Osteocyte (in vitro differentiated cells): ENCODE measurements around the gene VPS8. TPM values are rescaled to one million over a fixed set of nuclear protein-coding genes. Genes with fewer than 3 reads are reported as not detected.

Experiments used
- DNase-seq: peaks from one replicate; pipeline ENCODE4 v3.0.0; 2021; ENCODE audit warnings: mixed read lengths; ENCODE audit not compliant: unreplicated experiment; ENCODE audit errors: extremely low spot score
- H3K27ac Mint-ChIP-seq: one replicate; pipeline ENCODE4 v1.8.0; 2021; ENCODE audit warnings: mild to moderate bottlenecking, mixed read lengths; ENCODE audit not compliant: unreplicated experiment
- H3K27me3 Mint-ChIP-seq: one replicate; pipeline ENCODE4 v1.8.0; 2021; ENCODE audit warnings: mixed read lengths; ENCODE audit not compliant: unreplicated experiment
- H3K36me3 Mint-ChIP-seq: one replicate; pipeline ENCODE4 v1.8.0; 2021; ENCODE audit warnings: mixed read lengths; ENCODE audit not compliant: unreplicated experiment
- H3K4me1 Mint-ChIP-seq: one replicate; pipeline ENCODE4 v1.8.0; 2021; ENCODE audit warnings: mixed read lengths; ENCODE audit not compliant: unreplicated experiment
- H3K4me3 Mint-ChIP-seq: one replicate; pipeline ENCODE4 v1.8.0; 2021; ENCODE audit warnings: mild to moderate bottlenecking, moderate library complexity, mixed read lengths; ENCODE audit not compliant: unreplicated experiment
- H3K9me3 Mint-ChIP-seq: one replicate; pipeline ENCODE4 v1.8.0; 2021; ENCODE audit warnings: mixed read lengths; ENCODE audit not compliant: unreplicated experiment
- total RNA-seq: library from RNA; stranded (reverse); gene quantifications from 2 replicates; pipeline ENCODE4 v1.2.1, GENCODE V29; 2021
- TF ChIP-seq, protein P1 (sequence below): fragments of 200-600 bp; sonication (generic); IDR thresholded peaks from 2 replicates; pipeline ENCODE4 v1.5.0; 2021; ENCODE audit warnings: antibody characterized with exemption, mild to moderate bottlenecking, moderate library complexity

Gene VPS8
- total RNA-seq, 1 donor from 2014 or later, result 53.5 TPM

DNA sequence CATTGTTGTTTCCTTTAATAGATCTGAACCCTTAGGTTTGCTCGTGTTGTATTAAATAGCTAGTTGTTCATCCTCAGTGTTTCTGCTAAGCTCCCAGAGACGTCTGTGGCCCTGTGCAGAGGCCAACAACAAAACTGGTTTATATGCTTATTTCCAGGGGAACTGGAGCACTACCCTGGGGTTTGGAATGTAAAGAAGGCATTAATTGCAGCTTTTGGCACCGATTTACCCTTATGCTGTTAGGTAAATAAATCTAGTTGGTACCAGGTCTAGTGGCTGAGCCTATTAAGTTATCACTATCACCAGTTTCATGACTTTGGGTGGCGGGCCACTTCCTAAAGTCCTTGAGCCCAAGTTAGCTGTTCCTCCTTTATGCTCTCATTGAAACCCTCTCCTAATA lies 12.0 kb downstream of the VPS8 start:
- no peaks in the 10 kb centered on the region for H3K9me3 Mint-ChIP-seq

DNA sequence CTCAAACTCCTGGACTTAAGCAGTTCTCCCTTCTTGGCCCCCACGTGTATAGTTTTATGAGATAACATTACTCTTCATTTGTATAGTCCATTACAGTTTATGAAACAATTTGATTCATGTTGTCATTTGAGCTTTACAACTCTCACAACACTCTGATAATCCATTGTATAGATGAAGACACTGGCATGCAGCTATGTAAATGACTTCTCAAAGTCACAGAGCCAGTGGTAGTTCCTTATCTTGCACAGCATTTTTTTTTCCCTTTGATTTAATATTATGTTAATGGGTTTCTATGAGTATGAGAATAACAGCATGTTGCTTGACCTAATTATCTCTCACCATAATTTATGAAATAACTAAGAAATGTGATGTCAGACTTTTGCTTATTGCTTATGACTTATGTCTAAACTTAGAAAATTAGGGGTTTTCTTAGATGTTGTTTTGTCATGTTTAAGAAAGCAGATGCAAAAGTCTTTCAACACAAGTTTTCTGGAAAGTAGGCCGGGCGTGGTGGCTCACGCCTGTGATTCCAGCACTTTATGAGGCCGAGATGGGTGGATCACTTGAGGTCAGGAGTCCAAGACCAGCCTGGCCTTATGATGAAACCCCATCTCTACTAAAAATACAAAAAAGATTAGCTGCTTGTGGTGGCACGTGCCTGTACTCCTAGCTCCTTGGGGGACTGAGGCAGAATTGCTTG lies 13.3 kb downstream of the VPS8 start:
- peaks cover 19% of the 10 kb centered on the region for H3K36me3 Mint-ChIP-seq
- no peaks in the 10 kb centered on the region for H3K27me3 Mint-ChIP-seq
- no peak for DNase-seq
- no peaks in the 10 kb centered on the region for H3K4me1 Mint-ChIP-seq
- H3K27ac Mint-ChIP-seq, result no peak overlapping the region
- TF ChIP-seq, protein P1, sequence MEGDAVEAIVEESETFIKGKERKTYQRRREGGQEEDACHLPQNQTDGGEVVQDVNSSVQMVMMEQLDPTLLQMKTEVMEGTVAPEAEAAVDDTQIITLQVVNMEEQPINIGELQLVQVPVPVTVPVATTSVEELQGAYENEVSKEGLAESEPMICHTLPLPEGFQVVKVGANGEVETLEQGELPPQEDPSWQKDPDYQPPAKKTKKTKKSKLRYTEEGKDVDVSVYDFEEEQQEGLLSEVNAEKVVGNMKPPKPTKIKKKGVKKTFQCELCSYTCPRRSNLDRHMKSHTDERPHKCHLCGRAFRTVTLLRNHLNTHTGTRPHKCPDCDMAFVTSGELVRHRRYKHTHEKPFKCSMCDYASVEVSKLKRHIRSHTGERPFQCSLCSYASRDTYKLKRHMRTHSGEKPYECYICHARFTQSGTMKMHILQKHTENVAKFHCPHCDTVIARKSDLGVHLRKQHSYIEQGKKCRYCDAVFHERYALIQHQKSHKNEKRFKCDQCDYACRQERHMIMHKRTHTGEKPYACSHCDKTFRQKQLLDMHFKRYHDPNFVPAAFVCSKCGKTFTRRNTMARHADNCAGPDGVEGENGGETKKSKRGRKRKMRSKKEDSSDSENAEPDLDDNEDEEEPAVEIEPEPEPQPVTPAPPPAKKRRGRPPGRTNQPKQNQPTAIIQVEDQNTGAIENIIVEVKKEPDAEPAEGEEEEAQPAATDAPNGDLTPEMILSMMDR, result no peak
- no peaks in the 10 kb centered on the region for H3K9me3 Mint-ChIP-seq
- no peak overlapping the region for H3K4me3 Mint-ChIP-seq

More for the DNA sequence above, 12.0 kb downstream of the VPS8 start:
- DNase-seq, result no peak
- Mint-ChIP-seq H3K27me3 (no peaks in the 10 kb centered on the region), H3K4me1 (no peaks in the 10 kb centered on the region), H3K4me3 (no peak overlapping the region), H3K36me3 (peaks cover 24% of the 10 kb centered on the region), H3K27ac (no peak overlapping the region)
- TF ChIP-seq, protein P1, result no peak

DNA sequence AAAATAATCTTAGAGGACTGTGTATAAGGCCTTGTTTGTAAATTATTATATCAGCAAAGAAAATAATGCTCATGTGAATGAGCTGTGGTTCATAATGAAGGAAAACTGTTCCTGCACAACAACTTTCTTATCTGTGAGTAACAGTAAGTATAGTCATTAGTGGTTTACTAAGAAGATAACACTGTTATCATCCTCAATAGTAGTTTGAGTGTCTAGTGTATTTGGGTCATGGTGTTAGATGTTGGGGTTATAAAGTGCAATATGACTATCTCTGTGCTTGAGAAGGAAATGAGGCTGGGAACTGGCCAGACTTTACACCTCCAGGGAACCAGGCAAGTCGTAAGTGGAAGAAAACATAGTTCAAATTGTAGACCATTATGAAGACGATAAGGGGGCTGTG lies 15.6 kb downstream of the VPS8 start:
- no peaks in the 10 kb centered on the region for H3K9me3 Mint-ChIP-seq
- H3K27ac Mint-ChIP-seq, result no peak overlapping the region
- peaks cover 26% of the 10 kb centered on the region for H3K36me3 Mint-ChIP-seq
- H3K4me1 Mint-ChIP-seq, result no peaks in the 10 kb centered on the region
- no peak for DNase-seq
- H3K27me3 Mint-ChIP-seq, result no peaks in the 10 kb centered on the region
- TF ChIP-seq, protein P1, result no peak
- no peak overlapping the region for H3K4me3 Mint-ChIP-seq

DNA sequence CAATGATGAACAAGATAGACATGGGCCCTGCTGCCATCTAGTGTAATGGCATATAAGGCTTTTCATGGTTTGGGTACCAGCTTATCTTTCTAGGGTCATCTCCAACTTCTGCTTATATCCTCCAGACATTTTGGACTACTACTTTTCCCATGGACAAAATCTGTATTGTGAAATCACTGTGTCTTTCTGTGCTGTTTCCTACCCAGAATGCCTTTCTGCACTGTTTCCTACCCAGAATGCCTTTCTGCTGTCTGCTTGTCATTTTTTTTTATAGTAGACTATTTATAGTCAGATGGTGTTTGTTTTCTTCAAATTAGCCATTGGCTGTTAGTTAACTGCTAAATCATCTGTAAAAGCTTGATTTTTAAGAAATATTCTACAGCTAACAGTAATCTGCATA lies 20.1 kb downstream of the VPS8 start:
- H3K36me3 Mint-ChIP-seq, result peaks cover 46% of the 10 kb centered on the region
- H3K27me3 Mint-ChIP-seq, result no peaks in the 10 kb centered on the region
- DNase-seq, result no peak
- no peaks in the 10 kb centered on the region for H3K9me3 Mint-ChIP-seq
- H3K27ac Mint-ChIP-seq, result no peak overlapping the region
- no peak overlapping the region for H3K4me3 Mint-ChIP-seq
- TF ChIP-seq, protein P1, result no peak
- no peaks in the 10 kb centered on the region for H3K4me1 Mint-ChIP-seq

DNA sequence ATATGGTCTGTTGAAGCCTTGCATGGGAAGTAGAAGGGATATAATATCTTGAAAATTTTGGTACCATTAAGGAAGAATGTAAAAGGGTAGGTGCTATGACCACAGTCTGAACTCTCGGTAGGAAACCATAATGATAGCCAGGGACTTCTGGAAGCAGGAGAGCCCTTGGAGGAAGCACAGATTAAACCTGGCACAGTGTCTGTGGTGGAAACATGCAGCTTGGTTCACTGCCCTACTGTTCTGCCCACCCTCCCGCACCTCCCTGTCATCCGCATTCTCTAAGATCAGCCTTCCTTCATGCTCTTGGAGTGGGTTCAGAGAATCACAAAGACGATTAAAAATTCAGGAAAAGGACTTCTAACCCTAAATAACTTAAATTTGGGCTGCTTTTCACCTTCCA lies 20.9 kb downstream of the VPS8 start:
- Mint-ChIP-seq H3K9me3 (no peaks in the 10 kb centered on the region), H3K4me1 (no peaks in the 10 kb centered on the region), H3K36me3 (peaks cover 48% of the 10 kb centered on the region), H3K4me3 (no peak overlapping the region), H3K27ac (no peak overlapping the region), H3K27me3 (no peaks in the 10 kb centered on the region)
- DNase-seq, result no peak
- TF ChIP-seq, protein P1, result no peak
